Peyer's patch (tissue), 4 donors: Measurements from ENCODE around the gene CWC27. TPM values are rescaled to one million over a fixed set of nuclear protein-coding genes. Genes with fewer than 3 reads are reported as not detected.

Experiments
- DNase-seq, 3 donors: peaks; one replicate each; pipeline ENCODE4 v3.0.0-alpha.2; 2017 to 2019
- H3K27ac ChIP-seq, 4 donors: fragments of 200-600 bp; sonication (generic); one replicate each; pipeline ENCODE4 v1.5.1; 2016 to 2019
- H3K27me3 ChIP-seq, 2 donors: fragments of 200-600 bp; sonication (generic); one replicate each; pipeline ENCODE4 v1.5.1; 2019
- H3K36me3 ChIP-seq, 3 donors: fragments of 200-600 bp; sonication (generic); one replicate each; pipeline ENCODE4 v1.5.1; 2016 to 2019
- H3K4me1 ChIP-seq, 4 donors: fragments of 200-600 bp; sonication (generic); one replicate each; pipeline ENCODE4 v1.5.1; 2016 to 2019
- H3K4me3 ChIP-seq, 4 donors: fragments of 200-600 bp; sonication (generic); 1 replicate in 3 of 4; 2 replicates in 1 of 4; pipeline ENCODE4 v1.5.1; 2016 to 2019; ENCODE audit warnings: mild to moderate bottlenecking in 1 of 4
- H3K9me3 ChIP-seq, 4 donors: fragments of 200-600 bp; sonication (generic); one replicate each; pipeline ENCODE4 v1.5.1; 2016 to 2019; ENCODE audit warnings: mild to moderate bottlenecking in 1 of 4
- POLR2A ChIP-seq, 2 donors: fragments of 450-650 bp; IDR thresholded peaks; one replicate each; pipeline ENCODE4 v1.5.1; 2017; ENCODE audit warnings: antibody characterized with exemption in 2 of 2, mild to moderate bottlenecking in 2 of 2, moderate library complexity in 2 of 2
- total RNA-seq, 4 donors: library from RNA; depleted of rRNA; stranded (reverse); fragments of >200 nt; gene quantifications; one replicate each; pipeline ENCODE4 v1.1.0, GENCODE V29; 2016
- TF ChIP-seq, protein P1 (sequence below), 6 experiments: fragments of 450-650 bp in 4 of 6; fragments of 200-600 bp in 2 of 6; sonication (generic) in 1 of 6; IDR thresholded peaks; one replicate each; pipeline ENCODE4 v1.5.1; 2017 to 2019; ENCODE audit warnings: antibody characterized with exemption in 6 of 6, mild to moderate bottlenecking in 3 of 6, moderate library complexity in 1 of 6

CWC27 gene
- total RNA-seq: 10 to 100 TPM; 10.9 to 24.8 (median 13.6) TPM

- Histone ChIP-seq H3K4me3 (peak within 1 kb of the TSS; percentile 65 to 86 (median 76)), H3K9me3 (no peaks in the 10 kb centered on the region), H3K27ac (peak within 1 kb of the TSS; percentile 74 to 88 (median 78)), H3K4me1 (peaks cover 0 to 41% (median 5%) of the 10 kb centered on the region in 4 donors), H3K36me3 (peaks cover 0 to 2% (median 0%) of the 10 kb centered on the region in 3 donors), H3K27me3 (no peaks in the 10 kb centered on the region)
- TF ChIP-seq POLR2A (IDR thresholded peaks at IDR 0.05): peak; percentile 75 to 78
- TF ChIP-seq, protein P1, sequence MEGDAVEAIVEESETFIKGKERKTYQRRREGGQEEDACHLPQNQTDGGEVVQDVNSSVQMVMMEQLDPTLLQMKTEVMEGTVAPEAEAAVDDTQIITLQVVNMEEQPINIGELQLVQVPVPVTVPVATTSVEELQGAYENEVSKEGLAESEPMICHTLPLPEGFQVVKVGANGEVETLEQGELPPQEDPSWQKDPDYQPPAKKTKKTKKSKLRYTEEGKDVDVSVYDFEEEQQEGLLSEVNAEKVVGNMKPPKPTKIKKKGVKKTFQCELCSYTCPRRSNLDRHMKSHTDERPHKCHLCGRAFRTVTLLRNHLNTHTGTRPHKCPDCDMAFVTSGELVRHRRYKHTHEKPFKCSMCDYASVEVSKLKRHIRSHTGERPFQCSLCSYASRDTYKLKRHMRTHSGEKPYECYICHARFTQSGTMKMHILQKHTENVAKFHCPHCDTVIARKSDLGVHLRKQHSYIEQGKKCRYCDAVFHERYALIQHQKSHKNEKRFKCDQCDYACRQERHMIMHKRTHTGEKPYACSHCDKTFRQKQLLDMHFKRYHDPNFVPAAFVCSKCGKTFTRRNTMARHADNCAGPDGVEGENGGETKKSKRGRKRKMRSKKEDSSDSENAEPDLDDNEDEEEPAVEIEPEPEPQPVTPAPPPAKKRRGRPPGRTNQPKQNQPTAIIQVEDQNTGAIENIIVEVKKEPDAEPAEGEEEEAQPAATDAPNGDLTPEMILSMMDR (IDR thresholded peaks at IDR 0.05): peak in 2 of 6 experiments; percentile 18 to 25
- DNase-seq: peak; percentile 73 to 90 (median 86)
Measured at GRCh38 chr5:64768358-64769312, at the start of gene CWC27, which contains the start of gene SREK1IP1. Gene CWC27, plus strand, starts transcription at chr5:64768930. Its CDS starts 217 bp downstream, at chr5:64769147. Gene SREK1IP1, minus strand, starts transcription at chr5:64768691. Its CDS starts 174 bp downstream, at chr5:64768517.

DNA sequence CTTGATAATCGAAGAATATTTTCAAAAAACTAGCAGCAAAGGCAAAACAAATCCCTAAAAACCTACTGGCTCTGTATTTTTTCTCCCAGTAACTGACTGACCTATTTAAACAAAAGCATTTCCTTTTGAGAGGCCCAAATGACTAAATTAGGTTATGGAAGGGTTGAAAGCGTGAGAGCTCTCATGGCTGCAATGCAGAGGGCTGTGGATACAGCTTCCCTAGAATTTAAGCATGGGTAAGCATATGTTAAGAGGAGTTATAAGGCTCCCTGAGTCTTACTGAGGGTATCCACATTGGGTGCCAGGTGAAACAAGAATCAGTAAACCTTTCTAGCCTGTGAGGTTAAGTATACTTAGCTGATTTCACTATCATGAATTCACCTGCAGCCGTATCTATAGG is 46.1 kb upstream of the CWC27 start:
- no peak for DNase-seq
- Histone ChIP-seq H3K4me3 (no peak overlapping the region), H3K36me3 (peaks cover 0 to 25% (median 0%) of the 10 kb centered on the region in 3 donors), H3K4me1 (no peaks in the 10 kb centered on the region), H3K9me3 (no peaks in the 10 kb centered on the region), H3K27me3 (no peaks in the 10 kb centered on the region), H3K27ac (no peak overlapping the region)
- TF ChIP-seq POLR2A (IDR thresholded peaks at IDR 0.05): no peak
- TF ChIP-seq, protein P1 (IDR thresholded peaks at IDR 0.05): no peak

- TF ChIP-seq, protein P1 (IDR thresholded peaks at IDR 0.05): no peak
- TF ChIP-seq POLR2A (IDR thresholded peaks at IDR 0.05): no peak
- DNase-seq: no peak
- no peaks in the 10 kb centered on the region for H3K27me3 ChIP-seq
- H3K36me3 ChIP-seq: peaks cover 0 to 26% (median 0%) of the 10 kb centered on the region in 3 donors
- no peak overlapping the region for H3K4me3 ChIP-seq
- no peak overlapping the region for H3K27ac ChIP-seq
- H3K4me1 ChIP-seq: no peaks in the 10 kb centered on the region
- no peaks in the 10 kb centered on the region for H3K9me3 ChIP-seq
Measured at GRCh38 chr5:64727150-64727549, 41.6 kb upstream of the CWC27 start.

DNA sequence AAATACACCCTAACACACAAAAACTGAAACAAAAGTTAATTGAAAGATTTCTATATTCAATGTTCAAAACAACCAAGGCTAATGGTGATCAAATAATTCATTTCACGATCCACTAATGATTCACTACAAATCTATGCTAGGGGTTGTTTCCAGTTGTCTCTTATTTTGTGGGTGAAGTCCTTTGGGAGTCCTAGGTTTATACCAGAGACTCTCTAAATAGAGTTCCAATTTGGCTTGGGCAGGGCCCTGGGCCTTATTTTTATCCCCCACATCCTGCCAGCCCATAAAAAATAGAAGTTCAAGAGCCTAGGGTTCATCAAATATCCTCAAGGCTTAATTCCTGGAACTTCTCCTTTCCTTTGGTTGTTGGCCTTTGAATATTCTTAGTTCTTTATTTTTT is 26.3 kb upstream of the CWC27 start:
- no peak overlapping the region for H3K4me3 ChIP-seq
- H3K36me3 ChIP-seq: peaks cover 0 to 36% (median 0%) of the 10 kb centered on the region in 3 donors
- H3K4me1 ChIP-seq: no peaks in the 10 kb centered on the region

GRCh38 chr5:64742821-64743220 is 25.9 kb upstream of the CWC27 start:
- no peak overlapping the region for H3K27ac ChIP-seq
- DNase-seq: no peak
- H3K4me3 ChIP-seq: no peak overlapping the region
- no peaks in the 10 kb centered on the region for H3K27me3 ChIP-seq
- H3K36me3 ChIP-seq: peaks cover 0 to 32% (median 0%) of the 10 kb centered on the region in 3 donors
- no peaks in the 10 kb centered on the region for H3K9me3 ChIP-seq
- no peaks in the 10 kb centered on the region for H3K4me1 ChIP-seq
- no peak for TF ChIP-seq POLR2A (IDR thresholded peaks at IDR 0.05)
- TF ChIP-seq, protein P1 (IDR thresholded peaks at IDR 0.05): no peak

More for the DNA sequence above, 26.3 kb upstream of the CWC27 start:
- Histone ChIP-seq H3K27me3 (no peaks in the 10 kb centered on the region), H3K27ac (no peak overlapping the region), H3K9me3 (no peaks in the 10 kb centered on the region)
- no peak for DNase-seq
- TF ChIP-seq, protein P1 (IDR thresholded peaks at IDR 0.05): no peak
- no peak for TF ChIP-seq POLR2A (IDR thresholded peaks at IDR 0.05)
